Ascending aorta (tissue), 2 donors: ENCODE measurements around the gene DENND4B. TPM values are rescaled to one million over a fixed set of nuclear protein-coding genes. Genes with fewer than 3 reads are reported as not detected.
"Not testable (repeated sequence)": the region's sequence is repeated elsewhere in the genome, so short reads cannot be mapped to it uniquely, and the experiment has no call there.

Experiments used
- DNase-seq, 2 donors: peaks; one replicate each; pipeline ENCODE4 v3.0.0-alpha.2; 2019; ENCODE audit warnings: low spot score in 2 of 2
- H3K27ac ChIP-seq, 2 donors: fragments of 200-600 bp; sonication (generic); one replicate each; pipeline ENCODE4 v1.5.1; 2016 to 2017; ENCODE audit warnings: mild to moderate bottlenecking in 1 of 2
- H3K27me3 ChIP-seq: fragments of 200-600 bp; sonication (generic); one replicate; pipeline ENCODE4 v1.5.1; 2017
- H3K36me3 ChIP-seq, 2 donors: fragments of 200-600 bp; sonication (generic); one replicate each; pipeline ENCODE4 v1.5.1; 2016
- H3K4me1 ChIP-seq, 2 donors: fragments of 200-600 bp; sonication (generic); one replicate each; pipeline ENCODE4 v1.5.1; 2016 to 2017; ENCODE audit warnings: mild to moderate bottlenecking in 1 of 2
- H3K4me3 ChIP-seq, 2 donors: fragments of 200-600 bp; sonication (generic); one replicate each; pipeline ENCODE4 v1.5.1; 2016 to 2017; ENCODE audit warnings: mild to moderate bottlenecking in 1 of 2
- H3K9me3 ChIP-seq, 2 donors: fragments of 200-600 bp; sonication (generic); one replicate each; pipeline ENCODE4 v1.5.1; 2016
- CTCF ChIP-seq, 3 experiments: fragments of 200-600 bp in 2 of 3; fragments of 450-650 bp in 1 of 3; sonication (generic) in 2 of 3; IDR thresholded peaks; one replicate each; pipeline ENCODE4 v1.5.1; 2016 to 2019; ENCODE audit warnings: antibody characterized with exemption in 3 of 3, mild to moderate bottlenecking in 1 of 3, moderate library complexity in 1 of 3
- intact Hi-C: fragments of 100-400 bp; cut with DNase I; formaldehyde crosslinking; loops from one replicate; pipeline ENCODE4 v1.15.1; 2023
- total RNA-seq: library from RNA; depleted of rRNA; stranded (reverse); fragments of >200 nt; gene quantifications from one replicate; pipeline ENCODE4 v1.1.0, GENCODE V29; 2016

Gene DENND4B
- total RNA-seq, 1 donor from 2014 or later: 80.0 TPM

- Histone ChIP-seq H3K4me3 (peak overlapping the region; percentile 71 to 72), H3K27me3 (no peaks in the 10 kb centered on the region), H3K9me3 (no peaks in the 10 kb centered on the region), H3K27ac (peak overlapping the region; percentile 88 to 90), H3K4me1 (peaks cover 0 to 17% of the 10 kb centered on the region in 2 donors), H3K36me3 (peaks cover 4 to 15% of the 10 kb centered on the region in 2 donors)
- intact Hi-C loops: no loop called here
- no peak for TF ChIP-seq CTCF (IDR thresholded peaks at IDR 0.05)
- DNase-seq: no peak
These were observed 37.8 kb upstream of the DENND4B start for GRCh38 chr1:153984123-153984894.

GRCh38 chr1:153981735-153982134 lies 35.2 kb upstream of the DENND4B start:
- H3K4me3 ChIP-seq, H3K27me3 ChIP-seq, H3K27ac ChIP-seq, H3K9me3 ChIP-seq, DNase-seq, intact Hi-C loops: not testable (repeated sequence)
- H3K36me3 ChIP-seq: peaks cover 4 to 15% of the 10 kb centered on the region in 2 donors
- H3K4me1 ChIP-seq: peaks cover 0 to 23% of the 10 kb centered on the region in 2 donors

- intact Hi-C loops: not testable (repeated sequence)
- peaks cover 6 to 15% of the 10 kb centered on the region in 2 donors for H3K4me1 ChIP-seq
These were observed 32.6 kb upstream of the DENND4B start for GRCh38 chr1:153979091-153979490.

GRCh38 chr1:153978274-153978909 lies 31.9 kb upstream of the DENND4B start:
- intact Hi-C loops: no loop called here
- no peak for TF ChIP-seq CTCF (IDR thresholded peaks at IDR 0.05)
- Histone ChIP-seq H3K9me3 (no peaks in the 10 kb centered on the region), H3K36me3 (peaks cover 31 to 41% of the 10 kb centered on the region in 2 donors), H3K27ac (peak overlapping the region; percentile 89 to 92), H3K27me3 (no peaks in the 10 kb centered on the region), H3K4me3 (peak overlapping the region; percentile 89 to 90), H3K4me1 (peaks cover 6 to 14% of the 10 kb centered on the region in 2 donors)
- DNase-seq: no peak

More at GRCh38 chr1:153979091-153979490, 32.6 kb upstream of the DENND4B start:
- peaks cover 25 to 35% of the 10 kb centered on the region in 2 donors for H3K36me3 ChIP-seq
- H3K9me3 ChIP-seq, H3K27me3 ChIP-seq, H3K4me3 ChIP-seq, H3K27ac ChIP-seq, DNase-seq: not testable (repeated sequence)

GRCh38 chr1:153977250-153978240 lies 31.0 kb upstream of the DENND4B start, which contains the start of gene JTB:
Gene JTB, minus strand, starts transcription at chr1:153977674. Its CDS starts 422 bp downstream, at chr1:153977252.
- H3K9me3 ChIP-seq: no peaks in the 10 kb centered on the region
- TF ChIP-seq CTCF (IDR thresholded peaks at IDR 0.05): no peak
- peak within 1 kb of the TSS; percentile 89 to 92 for H3K27ac ChIP-seq
- H3K4me3 ChIP-seq: peak within 1 kb of the TSS; percentile 89 to 90
- intact Hi-C loops: loop anchor here (1.0 kb wide), 1 partner anchor 10 kb away; the partner anchor contains the start of gene CREB3L4
- H3K36me3 ChIP-seq: peaks cover 27 to 43% of the 10 kb centered on the region in 2 donors
- H3K4me1 ChIP-seq: peaks cover 6 to 14% of the 10 kb centered on the region in 2 donors
- H3K27me3 ChIP-seq: no peaks in the 10 kb centered on the region
- peak in 1 of 2 donors; percentile 95 for DNase-seq

GRCh38 chr1:153976819-153977249 lies 30.3 kb upstream of the DENND4B start:
- Histone ChIP-seq H3K4me3 (peak overlapping the region; percentile 89 to 90), H3K27ac (peak overlapping the region; percentile 89 to 92), H3K4me1 (peaks cover 6 to 14% of the 10 kb centered on the region in 2 donors), H3K36me3 (peaks cover 27 to 41% of the 10 kb centered on the region in 2 donors), H3K9me3 (no peaks in the 10 kb centered on the region), H3K27me3 (no peaks in the 10 kb centered on the region)
- DNase-seq: no peak
- intact Hi-C loops: loop anchor here (1.0 kb wide), 1 partner anchor 10 kb away; the partner anchor contains the start of gene CREB3L4
- no peak for TF ChIP-seq CTCF (IDR thresholded peaks at IDR 0.05)
